Central memory CD4-positive, alpha-beta T cell (primary cell): ENCODE measurements around the gene SLC9A5.

Source experiments
- DNase-seq: peaks from one replicate; pipeline ENCODE4 v3.0.0; 2022

Gene SLC9A5

GRCh38 chr16:67213197-67214019 is 35.4 kb upstream of the SLC9A5 start:
- no peak for DNase-seq

- DNase-seq, result no peak
Measured at GRCh38 chr16:67215706-67216105, 33.1 kb upstream of the SLC9A5 start.

GRCh38 chr16:67216612-67217490 is 31.9 kb upstream of the SLC9A5 start:
- no peak for DNase-seq

- no peak for DNase-seq
Measured at GRCh38 chr16:67223992-67224391, 24.8 kb upstream of the SLC9A5 start.

- DNase-seq, result no peak
Measured at GRCh38 chr16:67226295-67226803, 22.4 kb upstream of the SLC9A5 start.

GRCh38 chr16:67226804-67227566 is 21.8 kb upstream of the SLC9A5 start, which contains the start of gene TMEM208:
Gene TMEM208, plus strand, starts transcription at chr16:67227130. Its CDS starts 89 bp downstream, at chr16:67227219.
- peak; percentile 96 for DNase-seq

- no peak for DNase-seq
Measured at GRCh38 chr16:67227567-67227921, 21.2 kb upstream of the SLC9A5 start.

- no peak for DNase-seq
Measured at GRCh38 chr16:67228034-67228785, 20.6 kb upstream of the SLC9A5 start.

GRCh38 chr16:67228905-67229304 is 19.9 kb upstream of the SLC9A5 start:
- no peak for DNase-seq

- DNase-seq, result no peak
Measured at GRCh38 chr16:67229906-67230808, 18.6 kb upstream of the SLC9A5 start.

GRCh38 chr16:67230809-67231660 is 17.7 kb upstream of the SLC9A5 start:
- DNase-seq, result no peak

- no peak for DNase-seq
Measured at GRCh38 chr16:67233596-67233995, 15.2 kb upstream of the SLC9A5 start.

GRCh38 chr16:67234180-67234597 is 14.6 kb upstream of the SLC9A5 start:
- no peak for DNase-seq

GRCh38 chr16:67235816-67236562 is 12.8 kb upstream of the SLC9A5 start:
- DNase-seq, result peak; percentile 81

- DNase-seq, result peak; percentile 81
Measured at GRCh38 chr16:67236563-67237395, 12.0 kb upstream of the SLC9A5 start.

- DNase-seq, result no peak
Measured at GRCh38 chr16:67237396-67238277, 11.1 kb upstream of the SLC9A5 start.

- DNase-seq, result no peak
Measured at GRCh38 chr16:67238278-67238575, 10.6 kb upstream of the SLC9A5 start.
